Ovary (tissue), 9 donors: ENCODE measurements around the gene PEX10. TPM values are rescaled to one million over a fixed set of nuclear protein-coding genes. Genes with fewer than 3 reads are reported as not detected.

Source experiments
- DNase-seq, 5 donors: peaks; one replicate each; pipeline ENCODE4 v3.0.0-alpha.2; 2019 to 2020
- H3K27ac ChIP-seq, 2 donors: fragments of 200-600 bp; one replicate each; pipeline versions ENCODE4 v1.5.1 to v1.8.0; 2019 to 2022
- H3K27me3 ChIP-seq: fragments of 200-600 bp; one replicate; pipeline ENCODE4 v1.8.0; 2022
- H3K36me3 ChIP-seq: fragments of 200-600 bp; sonication (generic); one replicate; pipeline ENCODE4 v1.5.1; 2019
- H3K4me1 ChIP-seq: one replicate; pipeline ENCODE4 v1.8.1; 2013; ENCODE audit warnings: mild to moderate bottlenecking, moderate library complexity; ENCODE audit not compliant: insufficient read depth
- H3K4me3 ChIP-seq: fragments of 200-600 bp; sonication (generic); one replicate; pipeline ENCODE4 v1.5.1; 2017
- H3K9me3 ChIP-seq, 2 donors: fragments of 200-600 bp in 1 of 2; sonication (generic) in 1 of 2; one replicate each; pipeline versions ENCODE4 v1.5.1 to v1.8.1; 2013 to 2019; ENCODE audit warnings: mild to moderate bottlenecking in 1 of 2, moderate library complexity in 1 of 2
- EP300 ChIP-seq: sonication (generic); formaldehyde crosslinking; IDR thresholded peaks from one replicate; pipeline ENCODE4 v1.6.1; 2017; ENCODE audit warnings: antibody characterized with exemption
- POLR2A ChIP-seq: fragments of 450-650 bp; IDR thresholded peaks from one replicate; pipeline ENCODE4 v1.6.1; 2017; ENCODE audit warnings: antibody characterized with exemption, mild to moderate bottlenecking, moderate library complexity
- WGBS, 3 donors: extraction: QIAGEN DNeasy Blood & Tissue Kit in 1 of 3; methylation state at CpG; one replicate each; pipeline versions ENCODE4 v1.1.5 to v1.1.7; 2013 to 2017; 5-methylcytosine and 5-hydroxymethylcytosine counted together
- intact Hi-C, 4 donors: fragments of 100-400 bp; cut with DNase I; formaldehyde crosslinking; loops; one replicate each; pipeline versions ENCODE4 v1.11.0 to v1.15.1; 2022 to 2023
- polyA plus RNA-seq, 2 donors: library from polyadenylated mRNA; stranded (reverse); fragments of 200-250 nt in 1 of 2; fragments of 350-450 nt in 1 of 2; fragmentation: Illumina TruSeq in 1 of 2; extraction: RNeasy Lipid Tissue Mini Kit (QIAGEN cat#74804) in 1 of 2; gene quantifications; one replicate each; pipeline ENCODE4 v1.2.3, GENCODE V29; 2013 to 2014
- total RNA-seq, 7 donors: library from RNA; depleted of rRNA in 2 of 7; stranded (reverse); fragments of >200 nt in 2 of 7; fragmentation: NEBNext Ultra II Directional in 3 of 7; extraction: Animal tissue kit (Norgen Biotek cat#: 25700) in 3 of 7; gene quantifications; one replicate each; pipeline versions ENCODE4 v1.1.0 to v1.2.4, GENCODE V29; 2016 to 2023
- TF ChIP-seq, protein P1 (sequence below), 3 donors: fragments of 450-650 bp in 2 of 3; fragments of 200-600 bp in 1 of 3; IDR thresholded peaks; one replicate each; pipeline versions ENCODE4 v1.5.1 to v1.8.0; 2016 to 2022; ENCODE audit warnings: antibody characterized with exemption in 3 of 3, mild to moderate bottlenecking in 1 of 3
- donor health status: DM: no; HTN: no; CAD: no; lungs with moderate emphysema.
- donor health status: DM: no; HTN: no; CAD: no.
- donor health status: Bipolar disorder and iron deficiency.
- donor health status: DM: yes; HTN: yes; CAD: no.
- donor health status: DM: no; HTN: no; CAD: no.
- donor health status: DM: yes; HTN: yes; CAD: no.

Gene PEX10
- total and polyA plus RNA-seq, 9 donors = 14.4 to 25.9 (median 19.3) TPM

- no peak for DNase-seq
- intact Hi-C loops = no loop called here
- H3K36me3 ChIP-seq = no peaks in the 10 kb centered on the region
- H3K4me3 ChIP-seq = no peak overlapping the region
- no peaks in the 10 kb centered on the region for H3K27me3 ChIP-seq
- 94 to 97% (median 94%) methylated on average over 8 of the region's 8 CpGs for WGBS, 3 donors
- no peak overlapping the region for H3K27ac ChIP-seq
- peaks cover 6% of the 10 kb centered on the region for H3K4me1 ChIP-seq
- TF ChIP-seq EP300 (no peak), POLR2A (no peak)
- TF ChIP-seq, protein P1, sequence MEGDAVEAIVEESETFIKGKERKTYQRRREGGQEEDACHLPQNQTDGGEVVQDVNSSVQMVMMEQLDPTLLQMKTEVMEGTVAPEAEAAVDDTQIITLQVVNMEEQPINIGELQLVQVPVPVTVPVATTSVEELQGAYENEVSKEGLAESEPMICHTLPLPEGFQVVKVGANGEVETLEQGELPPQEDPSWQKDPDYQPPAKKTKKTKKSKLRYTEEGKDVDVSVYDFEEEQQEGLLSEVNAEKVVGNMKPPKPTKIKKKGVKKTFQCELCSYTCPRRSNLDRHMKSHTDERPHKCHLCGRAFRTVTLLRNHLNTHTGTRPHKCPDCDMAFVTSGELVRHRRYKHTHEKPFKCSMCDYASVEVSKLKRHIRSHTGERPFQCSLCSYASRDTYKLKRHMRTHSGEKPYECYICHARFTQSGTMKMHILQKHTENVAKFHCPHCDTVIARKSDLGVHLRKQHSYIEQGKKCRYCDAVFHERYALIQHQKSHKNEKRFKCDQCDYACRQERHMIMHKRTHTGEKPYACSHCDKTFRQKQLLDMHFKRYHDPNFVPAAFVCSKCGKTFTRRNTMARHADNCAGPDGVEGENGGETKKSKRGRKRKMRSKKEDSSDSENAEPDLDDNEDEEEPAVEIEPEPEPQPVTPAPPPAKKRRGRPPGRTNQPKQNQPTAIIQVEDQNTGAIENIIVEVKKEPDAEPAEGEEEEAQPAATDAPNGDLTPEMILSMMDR (IDR thresholded peaks at IDR 0.05) = no peak
- no peaks in the 10 kb centered on the region for H3K9me3 ChIP-seq
Measured at GRCh38 chr1:2407991-2408275, 4.4 kb downstream of the PEX10 start.

- no peak for DNase-seq
Measured at GRCh38 chr1:2407166-2407990, 5.0 kb downstream of the PEX10 start.

DNA sequence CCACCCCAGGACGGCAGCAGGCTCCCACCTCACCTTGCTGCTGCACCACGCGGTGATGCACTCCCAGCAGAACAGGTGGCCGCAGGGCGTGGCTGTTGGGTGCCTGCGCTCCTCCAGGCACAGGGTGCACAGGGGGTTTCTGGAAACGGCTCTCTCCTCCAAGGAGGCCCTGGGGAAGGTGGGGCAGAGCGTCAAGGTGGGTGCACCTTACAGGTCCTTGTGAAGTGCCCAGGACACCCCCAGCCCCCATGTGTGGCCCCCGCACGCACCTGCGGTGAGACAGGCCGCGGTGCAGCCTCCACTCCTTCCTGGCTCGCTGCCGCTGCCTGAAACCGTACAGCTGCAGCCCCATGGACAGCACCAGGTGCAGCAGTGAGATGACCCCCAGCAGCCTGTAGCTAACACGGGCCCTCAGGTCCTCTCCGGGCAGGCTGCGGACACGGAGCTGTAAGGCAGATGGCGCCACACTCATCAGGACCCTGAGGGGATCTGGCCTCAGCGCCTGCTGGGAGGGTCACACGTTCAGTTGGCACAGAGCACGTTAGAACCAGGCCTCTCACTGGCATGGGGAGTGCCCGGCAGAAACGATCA, 5.8 kb downstream of the PEX10 start:
- Histone ChIP-seq H3K9me3 (no peaks in the 10 kb centered on the region), H3K27me3 (no peaks in the 10 kb centered on the region), H3K4me1 (peaks cover 1% of the 10 kb centered on the region), H3K36me3 (no peaks in the 10 kb centered on the region), H3K27ac (no peak overlapping the region), H3K4me3 (no peak overlapping the region)
- 71 to 77% (median 73%) methylated on average over 25 to 26 of the region's 26 CpGs for whole genome bisulfite sequencing, 3 donors
- intact Hi-C loops = no loop called here
- no peak for DNase-seq
- no peak for TF ChIP-seq POLR2A
- TF ChIP-seq EP300 = no peak
- TF ChIP-seq, protein P1 (IDR thresholded peaks at IDR 0.05) = no peak

More at GRCh38 chr1:2407166-2407990, 5.0 kb downstream of the PEX10 start:
- no peak for TF ChIP-seq EP300
- TF ChIP-seq POLR2A = no peak
- TF ChIP-seq, protein P1 (IDR thresholded peaks at IDR 0.05) = no peak
- Histone ChIP-seq H3K27ac (no peak overlapping the region), H3K9me3 (no peaks in the 10 kb centered on the region), H3K36me3 (no peaks in the 10 kb centered on the region), H3K4me3 (no peak overlapping the region), H3K4me1 (peaks cover 6% of the 10 kb centered on the region), H3K27me3 (no peaks in the 10 kb centered on the region)
- intact Hi-C loops = no loop called here
- 77 to 79% (median 77%) methylated on average over 25 of the region's 25 CpGs for WGBS, 3 donors

DNA sequence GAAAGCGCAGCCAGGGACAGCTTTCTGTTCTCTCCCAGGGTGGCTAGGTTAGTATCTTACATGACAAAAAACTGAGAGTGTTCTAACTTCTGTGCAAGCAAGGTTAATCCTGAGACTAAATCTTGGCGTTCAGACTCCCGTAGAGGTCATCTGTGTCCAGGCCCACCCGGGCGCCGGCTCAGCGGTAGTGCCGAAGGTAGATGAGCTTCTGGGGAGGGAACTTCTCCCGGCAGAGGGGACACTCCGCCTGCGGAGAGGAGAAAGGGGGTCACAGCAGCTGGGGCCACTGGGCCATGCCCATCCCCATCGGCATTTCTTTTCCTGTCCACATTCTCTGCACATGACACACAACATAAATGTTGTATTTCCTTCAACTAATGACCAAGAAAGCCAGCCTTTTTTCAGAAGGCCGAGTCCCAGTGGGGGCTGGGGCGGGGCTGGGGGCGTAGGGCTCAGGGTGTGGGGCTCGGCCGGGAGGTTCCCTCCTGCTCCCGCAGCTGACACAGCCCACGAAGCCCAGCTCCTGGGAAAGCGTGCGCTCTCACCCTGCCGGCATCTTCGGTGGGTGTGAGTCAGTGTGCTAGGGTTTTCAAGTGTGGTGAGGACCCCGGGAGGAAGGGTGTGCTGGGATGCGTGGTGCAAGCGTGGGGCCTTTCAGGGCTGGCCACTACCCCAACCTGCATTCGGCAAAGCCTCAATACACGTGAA, 6.6 kb downstream of the PEX10 start:
- 66 to 74% (median 72%) methylated on average over 27 to 28 of the region's 28 CpGs for WGBS, 3 donors
- Histone ChIP-seq H3K4me1 (no peaks in the 10 kb centered on the region), H3K4me3 (no peak overlapping the region), H3K36me3 (no peaks in the 10 kb centered on the region), H3K27me3 (no peaks in the 10 kb centered on the region), H3K9me3 (no peaks in the 10 kb centered on the region), H3K27ac (peak overlapping the region; percentile 22 to 57)
- TF ChIP-seq EP300 (no peak), POLR2A (no peak)
- TF ChIP-seq, protein P1 (IDR thresholded peaks at IDR 0.05) = no peak
- DNase-seq = no peak
- intact Hi-C loops = no loop called here
